H1 (cell line): ENCODE results near the gene SPATS2L. TPM values are rescaled to one million over a fixed set of nuclear protein-coding genes. Genes with fewer than 3 reads are reported as not detected.

Source experiments
- BCL11A ChIP-seq, 2 experiments: IDR thresholded peaks; one replicate each; pipeline ENCODE4 v1.6.1; 2011; ENCODE audit warnings: low read depth in 2 of 2, low read length in 2 of 2, mild to moderate bottlenecking in 2 of 2
- CBX8 ChIP-seq: fragments of 300-800, 300-1000 bp; sonication (generic); IDR thresholded peaks from 2 replicates; pipeline ENCODE4 v1.7.1; 2016; ENCODE audit warnings: low read depth, low read length, borderline replicate concordance
- CEBPB ChIP-seq: IDR thresholded peaks from 2 replicates; pipeline ENCODE4 v1.6.1; 2012; ENCODE audit warnings: low read depth, low read length
- GTF2F1 ChIP-seq: IDR thresholded peaks from 2 replicates; pipeline ENCODE4 v1.6.1; 2012; ENCODE audit warnings: low read depth, low read length, improper control_type of control experiment, borderline replicate concordance
- TAF1 ChIP-seq: IDR thresholded peaks from 2 replicates; pipeline ENCODE4 v1.6.1; 2011; ENCODE audit warnings: mild to moderate bottlenecking, low read depth, low read length
- polyA plus RNA-seq, 7 experiments: library from polyadenylated mRNA; depleted of rRNA in 3 of 7; stranded (reverse) in 5 of 7; unstranded in 2 of 7; fragments of >200 nt in 5 of 7; fragments of 200-250 nt in 2 of 7; gene quantifications; 1 replicate in 5 of 7; 2 replicates in 1 of 7; 4 replicates in 1 of 7; pipeline versions ENCODE4 v1.2.1 to v1.2.3, GENCODE V29; 2011 to 2013; ENCODE audit warnings: missing spikeins in 2 of 7, mixed read lengths in 2 of 7
- total RNA-seq: library from RNA; stranded (reverse); fragmentation: NEBNext Ultra II Directional; extraction: Animal tissue kit (Norgen Biotek cat#: 25700); gene quantifications from 2 replicates; pipeline ENCODE4 v1.2.1, GENCODE V29; 2021
- TF ChIP-seq, protein P1 (sequence below): fragments of 300-600 bp; sonication (generic); IDR thresholded peaks from 2 replicates; pipeline ENCODE4 v1.7.1; 2012; ENCODE audit warnings: low read length, moderate library complexity, mild to moderate bottlenecking, inconsistent platforms; ENCODE audit not compliant: insufficient replicate concordance

Gene SPATS2L
- total and polyA plus RNA-seq, 2 of the 8 experiments (the other 6 are each of a cell fraction or from before 2014, with no cell fraction given), result 67.3 to 189 TPM

DNA sequence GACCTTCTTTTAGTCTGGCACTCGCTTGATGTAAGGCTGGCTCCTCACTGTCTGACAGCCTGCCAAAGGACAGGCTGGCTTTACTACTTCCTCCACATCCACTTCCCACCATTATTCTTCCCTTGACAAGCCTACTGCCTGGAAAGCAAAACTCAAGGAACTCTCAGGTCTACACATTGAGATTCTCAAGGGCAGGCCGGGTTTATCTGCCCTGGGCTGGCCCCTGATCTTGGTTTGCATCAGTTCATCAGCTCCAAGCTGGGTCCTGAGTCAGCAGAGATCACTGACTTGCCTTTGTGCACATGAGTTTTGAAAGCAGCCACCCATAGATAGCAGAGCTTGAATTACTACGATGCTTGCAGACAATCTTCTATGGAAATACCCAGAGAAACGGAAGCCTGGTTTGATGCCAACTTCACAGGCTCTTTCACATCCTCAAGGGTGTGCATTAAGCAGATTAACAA lies 149.5 kb downstream of the SPATS2L start (continued):
- TF ChIP-seq, protein P1, sequence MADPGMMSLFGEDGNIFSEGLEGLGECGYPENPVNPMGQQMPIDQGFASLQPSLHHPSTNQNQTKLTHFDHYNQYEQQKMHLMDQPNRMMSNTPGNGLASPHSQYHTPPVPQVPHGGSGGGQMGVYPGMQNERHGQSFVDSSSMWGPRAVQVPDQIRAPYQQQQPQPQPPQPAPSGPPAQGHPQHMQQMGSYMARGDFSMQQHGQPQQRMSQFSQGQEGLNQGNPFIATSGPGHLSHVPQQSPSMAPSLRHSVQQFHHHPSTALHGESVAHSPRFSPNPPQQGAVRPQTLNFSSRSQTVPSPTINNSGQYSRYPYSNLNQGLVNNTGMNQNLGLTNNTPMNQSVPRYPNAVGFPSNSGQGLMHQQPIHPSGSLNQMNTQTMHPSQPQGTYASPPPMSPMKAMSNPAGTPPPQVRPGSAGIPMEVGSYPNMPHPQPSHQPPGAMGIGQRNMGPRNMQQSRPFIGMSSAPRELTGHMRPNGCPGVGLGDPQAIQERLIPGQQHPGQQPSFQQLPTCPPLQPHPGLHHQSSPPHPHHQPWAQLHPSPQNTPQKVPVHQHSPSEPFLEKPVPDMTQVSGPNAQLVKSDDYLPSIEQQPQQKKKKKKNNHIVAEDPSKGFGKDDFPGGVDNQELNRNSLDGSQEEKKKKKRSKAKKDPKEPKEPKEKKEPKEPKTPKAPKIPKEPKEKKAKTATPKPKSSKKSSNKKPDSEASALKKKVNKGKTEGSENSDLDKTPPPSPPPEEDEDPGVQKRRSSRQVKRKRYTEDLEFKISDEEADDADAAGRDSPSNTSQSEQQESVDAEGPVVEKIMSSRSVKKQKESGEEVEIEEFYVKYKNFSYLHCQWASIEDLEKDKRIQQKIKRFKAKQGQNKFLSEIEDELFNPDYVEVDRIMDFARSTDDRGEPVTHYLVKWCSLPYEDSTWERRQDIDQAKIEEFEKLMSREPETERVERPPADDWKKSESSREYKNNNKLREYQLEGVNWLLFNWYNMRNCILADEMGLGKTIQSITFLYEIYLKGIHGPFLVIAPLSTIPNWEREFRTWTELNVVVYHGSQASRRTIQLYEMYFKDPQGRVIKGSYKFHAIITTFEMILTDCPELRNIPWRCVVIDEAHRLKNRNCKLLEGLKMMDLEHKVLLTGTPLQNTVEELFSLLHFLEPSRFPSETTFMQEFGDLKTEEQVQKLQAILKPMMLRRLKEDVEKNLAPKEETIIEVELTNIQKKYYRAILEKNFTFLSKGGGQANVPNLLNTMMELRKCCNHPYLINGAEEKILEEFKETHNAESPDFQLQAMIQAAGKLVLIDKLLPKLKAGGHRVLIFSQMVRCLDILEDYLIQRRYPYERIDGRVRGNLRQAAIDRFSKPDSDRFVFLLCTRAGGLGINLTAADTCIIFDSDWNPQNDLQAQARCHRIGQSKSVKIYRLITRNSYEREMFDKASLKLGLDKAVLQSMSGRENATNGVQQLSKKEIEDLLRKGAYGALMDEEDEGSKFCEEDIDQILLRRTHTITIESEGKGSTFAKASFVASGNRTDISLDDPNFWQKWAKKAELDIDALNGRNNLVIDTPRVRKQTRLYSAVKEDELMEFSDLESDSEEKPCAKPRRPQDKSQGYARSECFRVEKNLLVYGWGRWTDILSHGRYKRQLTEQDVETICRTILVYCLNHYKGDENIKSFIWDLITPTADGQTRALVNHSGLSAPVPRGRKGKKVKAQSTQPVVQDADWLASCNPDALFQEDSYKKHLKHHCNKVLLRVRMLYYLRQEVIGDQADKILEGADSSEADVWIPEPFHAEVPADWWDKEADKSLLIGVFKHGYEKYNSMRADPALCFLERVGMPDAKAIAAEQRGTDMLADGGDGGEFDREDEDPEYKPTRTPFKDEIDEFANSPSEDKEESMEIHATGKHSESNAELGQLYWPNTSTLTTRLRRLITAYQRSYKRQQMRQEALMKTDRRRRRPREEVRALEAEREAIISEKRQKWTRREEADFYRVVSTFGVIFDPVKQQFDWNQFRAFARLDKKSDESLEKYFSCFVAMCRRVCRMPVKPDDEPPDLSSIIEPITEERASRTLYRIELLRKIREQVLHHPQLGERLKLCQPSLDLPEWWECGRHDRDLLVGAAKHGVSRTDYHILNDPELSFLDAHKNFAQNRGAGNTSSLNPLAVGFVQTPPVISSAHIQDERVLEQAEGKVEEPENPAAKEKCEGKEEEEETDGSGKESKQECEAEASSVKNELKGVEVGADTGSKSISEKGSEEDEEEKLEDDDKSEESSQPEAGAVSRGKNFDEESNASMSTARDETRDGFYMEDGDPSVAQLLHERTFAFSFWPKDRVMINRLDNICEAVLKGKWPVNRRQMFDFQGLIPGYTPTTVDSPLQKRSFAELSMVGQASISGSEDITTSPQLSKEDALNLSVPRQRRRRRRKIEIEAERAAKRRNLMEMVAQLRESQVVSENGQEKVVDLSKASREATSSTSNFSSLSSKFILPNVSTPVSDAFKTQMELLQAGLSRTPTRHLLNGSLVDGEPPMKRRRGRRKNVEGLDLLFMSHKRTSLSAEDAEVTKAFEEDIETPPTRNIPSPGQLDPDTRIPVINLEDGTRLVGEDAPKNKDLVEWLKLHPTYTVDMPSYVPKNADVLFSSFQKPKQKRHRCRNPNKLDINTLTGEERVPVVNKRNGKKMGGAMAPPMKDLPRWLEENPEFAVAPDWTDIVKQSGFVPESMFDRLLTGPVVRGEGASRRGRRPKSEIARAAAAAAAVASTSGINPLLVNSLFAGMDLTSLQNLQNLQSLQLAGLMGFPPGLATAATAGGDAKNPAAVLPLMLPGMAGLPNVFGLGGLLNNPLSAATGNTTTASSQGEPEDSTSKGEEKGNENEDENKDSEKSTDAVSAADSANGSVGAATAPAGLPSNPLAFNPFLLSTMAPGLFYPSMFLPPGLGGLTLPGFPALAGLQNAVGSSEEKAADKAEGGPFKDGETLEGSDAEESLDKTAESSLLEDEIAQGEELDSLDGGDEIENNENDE, result no peak
- TF ChIP-seq GTF2F1 (no peak), BCL11A (IDR thresholded peaks at IDR 0.05; ENCODE audit: low read depth in 2 of 2, low read length in 2 of 2) (no peak), CBX8 (no peak), CEBPB (no peak), TAF1 (no peak)
- TF ChIP-seq, all 59 proteins: peak for 0
